Breast epithelium (tissue), 4 donors: ENCODE results near the gene ZC3H4. TPM values are rescaled to one million over a fixed set of nuclear protein-coding genes. Genes with fewer than 3 reads are reported as not detected.

ENCODE experiments used
- DNase-seq, 2 donors: peaks; one replicate each; pipeline ENCODE4 v3.0.0-alpha.2; 2019; ENCODE audit warnings: low spot score in 2 of 2
- H3K27ac ChIP-seq, 2 donors: fragments of 200-600 bp; sonication (generic) in 1 of 2; one replicate each; pipeline ENCODE4 v1.5.1; 2016 to 2019; ENCODE audit warnings: mild to moderate bottlenecking in 1 of 2
- H3K27me3 ChIP-seq, 2 donors: fragments of 200-600 bp; sonication (generic) in 1 of 2; one replicate each; pipeline versions ENCODE4 v1.5.1 to v1.6.0; 2017 to 2019; ENCODE audit warnings: control low read depth in 1 of 2, mild to moderate bottlenecking in 1 of 2
- H3K36me3 ChIP-seq: fragments of 200-600 bp; one replicate; pipeline ENCODE4 v1.5.1; 2019
- H3K4me1 ChIP-seq, 2 donors: fragments of 200-600 bp; sonication (generic); one replicate each; pipeline ENCODE4 v1.5.1; 2016 to 2019; ENCODE audit warnings: control low read depth in 1 of 2
- H3K4me3 ChIP-seq, 3 donors: fragments of 200-600 bp; sonication (generic); 1 replicate in 2 of 3; 2 replicates in 1 of 3; pipeline ENCODE4 v1.5.1; 2016 to 2019; ENCODE audit warnings: mild to moderate bottlenecking in 3 of 3, moderate library complexity in 2 of 3
- H3K9me3 ChIP-seq, 2 donors: fragments of 200-600 bp; sonication (generic) in 1 of 2; one replicate each; pipeline ENCODE4 v1.5.1; 2016 to 2019; ENCODE audit warnings: control low read depth in 1 of 2
- CTCF ChIP-seq, 3 donors: fragments of 450-650 bp; IDR thresholded peaks; one replicate each; pipeline ENCODE4 v1.5.1; 2016 to 2017; ENCODE audit warnings: antibody characterized with exemption in 3 of 3, mild to moderate bottlenecking in 3 of 3, moderate library complexity in 3 of 3
- POLR2A ChIP-seq: fragments of 450-650 bp; IDR thresholded peaks from one replicate; pipeline ENCODE4 v1.6.1; 2016; ENCODE audit warnings: antibody characterized with exemption, mild to moderate bottlenecking, moderate library complexity
- POLR2AphosphoS5 ChIP-seq, 3 donors: sonication (generic); formaldehyde crosslinking; IDR thresholded peaks; one replicate each; pipeline ENCODE4 v1.6.1; 2017; ENCODE audit warnings: antibody characterized with exemption in 3 of 3
- intact Hi-C: fragments of 100-400 bp; cut with DNase I; formaldehyde crosslinking; loops from one replicate; pipeline ENCODE4 v1.15.1; 2023; ENCODE audit warnings: low total_unique reads
- total RNA-seq, 3 donors: library from RNA; depleted of rRNA; stranded (reverse); fragments of >200 nt; gene quantifications; one replicate each; pipeline ENCODE4 v1.1.0, GENCODE V29; 2016

The ZC3H4 gene
- total RNA-seq, 3 donors from 2014 or later = 17.7 to 23.4 (median 19.5) TPM

- Histone ChIP-seq H3K4me1 (no peaks in the 10 kb centered on the region), H3K27ac (no peak overlapping the region), H3K27me3 (peaks cover 0 to 46% of the 10 kb centered on the region in 2 donors), H3K36me3 (no peaks in the 10 kb centered on the region), H3K4me3 (no peak overlapping the region), H3K9me3 (peaks cover 0 to 5% of the 10 kb centered on the region in 2 donors)
- DNase-seq = no peak
- intact Hi-C loops = no loop called here
- no peak for TF ChIP-seq POLR2AphosphoS5 (IDR thresholded peaks at IDR 0.05)
- no peak for TF ChIP-seq POLR2A
- no peak for TF ChIP-seq CTCF (IDR thresholded peaks at IDR 0.05)
Measured at GRCh38 chr19:47027586-47028088, 85.9 kb downstream of the ZC3H4 start.

GRCh38 chr19:47026889-47027288, 86.7 kb downstream of the ZC3H4 start:
- DNase-seq = no peak
- H3K27me3 ChIP-seq = peaks cover 0 to 53% of the 10 kb centered on the region in 2 donors
- intact Hi-C loops = no loop called here

GRCh38 chr19:47026156-47026555, 87.4 kb downstream of the ZC3H4 start:
- TF ChIP-seq POLR2AphosphoS5 (IDR thresholded peaks at IDR 0.05) = no peak
- no peak for TF ChIP-seq POLR2A
- no peak for TF ChIP-seq CTCF (IDR thresholded peaks at IDR 0.05)
- peaks cover 0 to 5% of the 10 kb centered on the region in 2 donors for H3K9me3 ChIP-seq
- no peak for DNase-seq
- no peak overlapping the region for H3K4me3 ChIP-seq
- intact Hi-C loops = no loop called here
- H3K27me3 ChIP-seq = peaks cover 6 to 61% of the 10 kb centered on the region in 2 donors
- H3K27ac ChIP-seq = no peak overlapping the region
- H3K4me1 ChIP-seq = peaks cover under 1 to 6% of the 10 kb centered on the region in 2 donors
- no peaks in the 10 kb centered on the region for H3K36me3 ChIP-seq

More at GRCh38 chr19:47026889-47027288, 86.7 kb downstream of the ZC3H4 start:
- H3K9me3 ChIP-seq = peaks cover 0 to 5% of the 10 kb centered on the region in 2 donors
- no peaks in the 10 kb centered on the region for H3K36me3 ChIP-seq
- H3K4me3 ChIP-seq = no peak overlapping the region
- H3K27ac ChIP-seq = no peak overlapping the region
- no peaks in the 10 kb centered on the region for H3K4me1 ChIP-seq
- TF ChIP-seq POLR2AphosphoS5 (IDR thresholded peaks at IDR 0.05) (no peak), POLR2A (no peak), CTCF (IDR thresholded peaks at IDR 0.05) (no peak)

GRCh38 chr19:47024502-47024901, 89.1 kb downstream of the ZC3H4 start:
- TF ChIP-seq CTCF (IDR thresholded peaks at IDR 0.05) (no peak), POLR2A (no peak), POLR2AphosphoS5 (IDR thresholded peaks at IDR 0.05) (no peak)
- Histone ChIP-seq H3K27me3 (peaks cover 14 to 69% of the 10 kb centered on the region in 2 donors), H3K27ac (no peak overlapping the region), H3K36me3 (no peaks in the 10 kb centered on the region), H3K4me1 (peaks cover 11 to 18% of the 10 kb centered on the region in 2 donors), H3K4me3 (no peak overlapping the region), H3K9me3 (peaks cover 0 to 5% of the 10 kb centered on the region in 2 donors)
- DNase-seq = no peak
- intact Hi-C loops = no loop called here

GRCh38 chr19:47023448-47023794, 90.2 kb downstream of the ZC3H4 start:
- DNase-seq = no peak
- peaks cover 11 to 18% of the 10 kb centered on the region in 2 donors for H3K4me1 ChIP-seq
- peaks cover 14 to 64% of the 10 kb centered on the region in 2 donors for H3K27me3 ChIP-seq
- no peak overlapping the region for H3K27ac ChIP-seq
- peaks cover 0 to 5% of the 10 kb centered on the region in 2 donors for H3K9me3 ChIP-seq
- TF ChIP-seq POLR2AphosphoS5 (IDR thresholded peaks at IDR 0.05) = no peak
- TF ChIP-seq CTCF (IDR thresholded peaks at IDR 0.05) = no peak
- no peak for TF ChIP-seq POLR2A
- intact Hi-C loops = no loop called here
- no peaks in the 10 kb centered on the region for H3K36me3 ChIP-seq
- no peak overlapping the region for H3K4me3 ChIP-seq
